Measurements from ENCODE around the gene TEPSIN.
A peak's percentile ranks its signal among the peaks of the same experiment; 100 is the strongest.

Gene TEPSIN

GRCh38 chr17:81254955-81255717 is 16.3 kb upstream of the TEPSIN start:
- TF ChIP-seq, protein P1, sequence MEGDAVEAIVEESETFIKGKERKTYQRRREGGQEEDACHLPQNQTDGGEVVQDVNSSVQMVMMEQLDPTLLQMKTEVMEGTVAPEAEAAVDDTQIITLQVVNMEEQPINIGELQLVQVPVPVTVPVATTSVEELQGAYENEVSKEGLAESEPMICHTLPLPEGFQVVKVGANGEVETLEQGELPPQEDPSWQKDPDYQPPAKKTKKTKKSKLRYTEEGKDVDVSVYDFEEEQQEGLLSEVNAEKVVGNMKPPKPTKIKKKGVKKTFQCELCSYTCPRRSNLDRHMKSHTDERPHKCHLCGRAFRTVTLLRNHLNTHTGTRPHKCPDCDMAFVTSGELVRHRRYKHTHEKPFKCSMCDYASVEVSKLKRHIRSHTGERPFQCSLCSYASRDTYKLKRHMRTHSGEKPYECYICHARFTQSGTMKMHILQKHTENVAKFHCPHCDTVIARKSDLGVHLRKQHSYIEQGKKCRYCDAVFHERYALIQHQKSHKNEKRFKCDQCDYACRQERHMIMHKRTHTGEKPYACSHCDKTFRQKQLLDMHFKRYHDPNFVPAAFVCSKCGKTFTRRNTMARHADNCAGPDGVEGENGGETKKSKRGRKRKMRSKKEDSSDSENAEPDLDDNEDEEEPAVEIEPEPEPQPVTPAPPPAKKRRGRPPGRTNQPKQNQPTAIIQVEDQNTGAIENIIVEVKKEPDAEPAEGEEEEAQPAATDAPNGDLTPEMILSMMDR (IDR thresholded peaks at IDR 0.05; ENCODE audit: borderline replicate concordance, insufficient read depth, low read depth, low read length) = no peak
- H3K4me3 ChIP-seq (ENCODE audit: low read depth, low read length) = no peak overlapping the region

DNA sequence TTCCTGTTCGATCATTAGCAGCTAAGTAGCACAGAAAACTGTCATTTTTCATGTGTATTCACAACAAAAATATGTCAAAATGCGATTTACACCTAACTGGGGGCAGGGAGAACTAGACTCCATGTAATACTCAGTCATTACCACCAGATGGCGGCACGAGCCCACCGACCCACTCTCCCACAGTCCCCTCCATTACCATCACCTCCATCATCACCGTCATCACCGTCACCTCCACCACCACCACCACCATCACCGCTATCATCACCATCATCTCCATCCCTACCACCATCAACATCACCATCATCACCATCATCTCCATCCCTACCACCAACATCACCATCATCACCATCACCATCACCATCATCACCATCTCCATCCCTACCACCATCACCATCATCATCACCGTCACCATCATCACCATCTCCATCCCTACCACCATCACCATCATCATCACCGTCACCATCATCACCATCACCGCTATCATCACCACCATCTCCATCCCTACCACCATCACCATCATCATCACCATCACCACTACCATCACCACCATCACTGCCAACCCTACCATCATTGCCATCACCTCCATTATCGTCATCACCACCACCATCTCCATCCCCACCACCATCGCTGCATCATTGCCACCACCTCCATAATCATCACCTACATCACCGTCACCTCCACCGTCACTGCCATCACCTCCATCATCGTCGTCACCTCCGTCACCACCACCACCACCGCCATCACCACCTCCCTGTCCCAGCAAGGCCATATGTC is 14.7 kb upstream of the TEPSIN start:
- H3K4me3 ChIP-seq (ENCODE audit: low read depth, low read length) = no peak overlapping the region

DNA sequence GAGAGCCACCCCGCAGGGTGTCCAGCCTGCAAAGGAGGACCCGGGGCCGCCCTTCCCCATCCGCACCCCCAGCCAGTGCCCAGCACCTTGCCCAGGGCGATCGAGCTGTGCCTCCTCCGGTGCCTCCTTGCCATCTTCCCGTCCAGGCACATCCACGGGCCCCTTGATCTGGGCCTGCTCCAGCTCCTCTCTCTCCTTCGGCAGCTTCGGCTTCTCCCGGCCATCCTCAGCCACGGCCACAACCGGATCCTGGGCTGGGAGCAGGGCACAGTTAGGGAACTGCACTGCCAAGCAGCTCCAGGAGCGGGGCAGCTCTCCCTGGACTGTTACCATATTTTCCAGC is 14.1 kb upstream of the TEPSIN start:
- no peak overlapping the region for H3K4me3 ChIP-seq (ENCODE audit: low read depth, low read length)
- TF ChIP-seq, protein P1 (IDR thresholded peaks at IDR 0.05; ENCODE audit: borderline replicate concordance, insufficient read depth, low read depth, low read length) = no peak

More for the DNA sequence above, 14.7 kb upstream of the TEPSIN start:
- TF ChIP-seq, protein P1 (IDR thresholded peaks at IDR 0.05; ENCODE audit: borderline replicate concordance, insufficient read depth, low read depth, low read length) = peak; percentile 77

DNA sequence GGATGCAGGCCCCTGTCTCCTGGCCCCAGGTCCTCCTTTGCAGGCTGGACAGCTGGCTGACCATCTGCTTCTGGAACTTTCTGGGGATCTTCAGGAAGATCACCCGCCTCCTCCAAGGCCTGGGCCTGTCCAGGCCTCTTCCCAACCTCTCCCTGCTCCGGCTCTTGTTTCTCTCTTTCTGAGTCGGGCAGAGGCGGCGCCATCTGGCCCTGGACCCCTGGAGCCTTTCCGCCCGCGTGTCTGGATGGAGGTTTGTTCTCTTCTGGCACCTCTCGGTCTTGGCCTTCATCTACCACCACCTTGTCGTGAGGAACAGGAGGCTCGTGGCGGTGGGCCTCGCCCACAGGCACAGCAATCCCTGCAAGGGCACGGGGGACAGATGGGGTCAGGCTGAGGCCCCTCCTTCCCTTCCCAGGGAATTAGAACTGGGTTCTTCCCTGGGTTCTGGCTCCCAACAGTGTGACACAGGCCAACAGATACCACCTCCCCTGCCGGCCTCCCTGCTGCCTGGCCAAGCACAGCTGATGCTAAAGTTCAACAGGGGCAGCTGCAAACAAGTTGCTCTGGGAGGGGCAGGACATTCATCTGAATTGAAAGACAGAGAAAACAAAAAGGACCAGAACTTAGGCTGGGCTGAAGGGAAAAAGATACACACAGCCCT is 13.6 kb upstream of the TEPSIN start:
- no peak overlapping the region for H3K4me3 ChIP-seq (ENCODE audit: low read depth, low read length)
- TF ChIP-seq, protein P1 (IDR thresholded peaks at IDR 0.05; ENCODE audit: borderline replicate concordance, insufficient read depth, low read depth, low read length) = no peak

DNA sequence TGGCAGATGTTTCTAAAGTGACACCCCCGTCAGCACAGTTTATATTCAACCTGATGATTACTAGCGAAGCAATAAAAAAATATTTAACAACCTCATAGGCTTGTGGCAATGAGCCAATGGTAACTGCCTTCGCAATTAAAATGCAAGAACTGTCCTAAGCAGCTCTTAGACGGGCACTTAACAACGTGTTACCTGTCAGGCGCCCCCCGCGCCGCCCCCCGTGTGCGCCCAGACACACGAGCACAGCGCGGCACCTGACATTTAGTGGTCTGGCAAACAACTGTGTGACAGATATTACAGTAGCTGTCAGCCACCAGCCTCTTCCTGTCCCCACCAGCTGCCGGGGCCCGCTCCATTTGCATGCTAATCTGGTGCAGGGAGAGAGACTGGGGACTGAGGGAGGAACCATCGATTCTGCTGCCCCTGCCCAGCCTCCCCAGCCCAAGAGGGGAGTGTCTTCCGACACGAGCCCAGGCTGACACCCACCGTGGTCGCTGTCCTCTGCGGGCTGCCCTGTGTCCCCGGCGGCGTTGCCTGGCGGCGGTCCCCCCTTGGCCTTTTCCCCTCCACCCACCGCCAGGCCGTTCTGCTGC is 12.9 kb upstream of the TEPSIN start:
- TF ChIP-seq, protein P1 (IDR thresholded peaks at IDR 0.05; ENCODE audit: borderline replicate concordance, insufficient read depth, low read depth, low read length) = no peak
- no peak overlapping the region for H3K4me3 ChIP-seq (ENCODE audit: low read depth, low read length)

DNA sequence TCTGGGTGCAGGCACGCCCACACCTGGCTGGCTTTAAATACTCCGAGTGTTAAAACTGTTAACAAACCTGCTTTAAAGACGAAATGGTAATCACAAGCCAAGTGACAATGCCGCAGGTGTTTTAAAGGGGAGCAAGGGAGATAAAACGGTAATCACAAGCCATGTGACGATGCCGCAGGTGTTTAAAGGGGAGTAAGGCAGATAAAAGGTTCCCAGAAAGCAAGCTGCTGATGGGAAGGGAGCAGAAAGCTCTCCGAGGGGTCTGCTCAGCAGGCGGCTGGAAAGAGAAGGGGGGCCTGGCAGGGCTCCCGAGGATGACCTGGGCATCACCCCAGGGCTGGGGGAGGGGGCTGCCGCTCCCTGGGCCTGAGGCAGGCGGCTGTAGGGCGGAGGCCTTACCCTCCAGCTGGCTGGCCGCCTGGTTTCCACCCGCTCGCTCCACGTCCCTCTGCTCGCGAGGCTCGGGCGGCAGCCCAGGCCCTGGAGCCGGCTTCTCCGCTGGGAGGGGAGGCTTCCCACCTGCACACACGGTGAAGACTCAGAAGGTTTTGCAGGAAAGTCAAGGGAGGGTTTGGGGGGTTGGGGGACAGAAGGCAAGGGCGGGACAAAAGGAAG is 12.3 kb upstream of the TEPSIN start:
- TF ChIP-seq, protein P1 (IDR thresholded peaks at IDR 0.05; ENCODE audit: borderline replicate concordance, insufficient read depth, low read depth, low read length) = no peak
- no peak overlapping the region for H3K4me3 ChIP-seq (ENCODE audit: low read depth, low read length)

All from GM12875 (cell line).